ENCODE results near the gene FZD7.

Gene FZD7

GRCh38 chr2:202052235-202052634 is 18.6 kb downstream of the FZD7 start:
- Histone ChIP-seq H3K9ac (ENCODE audit: low read depth, low read length) (no peak overlapping the region), H3K36me3 (ENCODE audit: insufficient read depth, low read length) (no peaks in the 10 kb centered on the region), H3K9me3 (ENCODE audit: control insufficient read depth, insufficient read depth, low read length) (no peaks in the 10 kb centered on the region), H3K4me1 (ENCODE audit: insufficient read depth, low read length) (peaks cover 23% of the 10 kb centered on the region)

DNA sequence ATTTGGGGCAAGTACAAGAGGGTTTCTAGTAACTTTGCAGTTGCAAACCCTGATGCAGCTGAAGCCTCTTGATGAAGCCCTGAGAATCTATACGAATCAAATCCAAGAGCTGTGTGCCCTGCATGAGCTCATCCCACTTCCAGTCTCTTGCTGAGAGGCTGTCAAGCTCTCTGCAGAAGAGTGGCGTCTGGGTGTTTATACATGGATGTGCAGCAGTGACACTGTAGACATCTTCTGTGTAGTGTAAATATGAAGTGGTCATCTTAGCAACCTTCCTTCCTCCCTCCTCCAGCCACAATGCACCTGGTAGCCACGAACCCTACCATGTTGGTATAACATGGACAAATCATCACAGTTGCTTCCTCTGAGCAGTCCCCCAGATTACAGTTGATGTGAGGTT is 21.0 kb downstream of the FZD7 start:
- H3K9ac ChIP-seq (ENCODE audit: low read depth, low read length): no peak overlapping the region

DNA sequence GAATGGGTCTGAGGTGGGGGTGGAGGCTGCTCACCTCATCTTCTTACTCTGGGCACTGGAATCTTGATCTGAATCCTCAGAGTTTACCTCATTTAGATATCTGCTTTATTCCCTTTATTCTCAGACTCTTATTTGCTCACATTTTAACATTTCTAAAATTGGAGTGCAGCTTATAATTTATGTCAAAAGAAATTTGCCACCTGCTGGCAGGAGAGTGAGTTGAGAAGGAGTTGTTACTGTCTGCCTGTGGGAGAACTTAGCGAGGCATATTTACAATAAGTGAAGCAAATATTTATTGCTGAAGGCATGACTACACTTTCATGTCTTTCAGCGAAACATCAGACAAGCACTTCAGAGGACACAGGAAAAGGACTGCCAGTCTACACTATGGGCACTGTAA is 23.0 kb downstream of the FZD7 start:
- peaks cover 12% of the 10 kb centered on the region for H3K4me1 ChIP-seq (ENCODE audit: insufficient read depth, low read length)
- H3K9me3 ChIP-seq (ENCODE audit: control insufficient read depth, insufficient read depth, low read length): no peaks in the 10 kb centered on the region
- no peaks in the 10 kb centered on the region for H3K36me3 ChIP-seq (ENCODE audit: insufficient read depth, low read length)
- H3K9ac ChIP-seq (ENCODE audit: low read depth, low read length): no peak overlapping the region

More for the DNA sequence above, 21.0 kb downstream of the FZD7 start:
- Histone ChIP-seq H3K36me3 (ENCODE audit: insufficient read depth, low read length) (no peaks in the 10 kb centered on the region), H3K4me1 (ENCODE audit: insufficient read depth, low read length) (peaks cover 23% of the 10 kb centered on the region), H3K9me3 (ENCODE audit: control insufficient read depth, insufficient read depth, low read length) (no peaks in the 10 kb centered on the region)

GRCh38 chr2:202060218-202060617 is 26.6 kb downstream of the FZD7 start:
- Histone ChIP-seq H3K9me3 (ENCODE audit: control insufficient read depth, insufficient read depth, low read length) (no peaks in the 10 kb centered on the region), H3K4me1 (ENCODE audit: insufficient read depth, low read length) (peaks cover 10% of the 10 kb centered on the region; the same call in 1 of the 2 replicates), H3K9ac (ENCODE audit: low read depth, low read length) (no peak overlapping the region), H3K36me3 (ENCODE audit: insufficient read depth, low read length) (no peaks in the 10 kb centered on the region)

GRCh38 chr2:202061695-202062094 is 28.0 kb downstream of the FZD7 start:
- Histone ChIP-seq H3K9ac (ENCODE audit: low read depth, low read length) (no peak overlapping the region), H3K4me1 (ENCODE audit: insufficient read depth, low read length) (peaks cover 10% of the 10 kb centered on the region; the same call in 1 of the 2 replicates), H3K36me3 (ENCODE audit: insufficient read depth, low read length) (no peaks in the 10 kb centered on the region), H3K9me3 (ENCODE audit: control insufficient read depth, insufficient read depth, low read length) (no peaks in the 10 kb centered on the region)

- H3K9ac ChIP-seq (ENCODE audit: low read depth, low read length): no peak overlapping the region
- H3K9me3 ChIP-seq (ENCODE audit: control insufficient read depth, insufficient read depth, low read length): no peaks in the 10 kb centered on the region
- peaks cover 10% of the 10 kb centered on the region; the same call in 1 of the 2 replicates for H3K4me1 ChIP-seq (ENCODE audit: insufficient read depth, low read length)
- H3K36me3 ChIP-seq (ENCODE audit: insufficient read depth, low read length): no peaks in the 10 kb centered on the region
Measured at GRCh38 chr2:202064171-202064880, 30.7 kb downstream of the FZD7 start.

- Histone ChIP-seq H3K9me3 (ENCODE audit: control insufficient read depth, insufficient read depth, low read length) (no peaks in the 10 kb centered on the region), H3K9ac (ENCODE audit: low read depth, low read length) (no peak overlapping the region), H3K36me3 (ENCODE audit: insufficient read depth, low read length) (no peaks in the 10 kb centered on the region), H3K4me1 (ENCODE audit: insufficient read depth, low read length) (peaks cover 10% of the 10 kb centered on the region; the same call in 1 of the 2 replicates)
Measured at GRCh38 chr2:202064881-202065230, 31.2 kb downstream of the FZD7 start.

DNA sequence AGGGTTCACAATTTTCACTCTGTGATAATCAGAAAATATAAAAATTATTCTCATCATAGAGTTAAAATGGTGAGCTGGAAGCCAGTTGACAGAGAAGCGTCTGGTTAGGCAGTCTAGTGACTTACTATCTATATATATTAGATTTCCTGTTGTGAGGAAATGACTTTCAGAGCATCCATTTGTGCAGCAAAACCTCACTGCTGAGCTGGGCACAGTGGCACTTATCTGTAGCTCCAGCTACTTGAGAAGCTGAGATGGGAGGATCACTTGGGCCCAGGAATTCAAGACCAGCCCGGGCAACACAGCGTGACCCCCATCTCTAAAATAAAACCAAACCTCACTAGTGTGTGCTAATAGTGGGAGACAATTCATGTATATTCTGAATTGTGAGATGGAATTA is 32.2 kb downstream of the FZD7 start:
- H3K9me3 ChIP-seq (ENCODE audit: control insufficient read depth, insufficient read depth, low read length): no peaks in the 10 kb centered on the region
- H3K4me1 ChIP-seq (ENCODE audit: insufficient read depth, low read length): peaks cover 10% of the 10 kb centered on the region; the same call in 1 of the 2 replicates
- H3K9ac ChIP-seq (ENCODE audit: low read depth, low read length): no peak overlapping the region
- H3K36me3 ChIP-seq (ENCODE audit: insufficient read depth, low read length): no peaks in the 10 kb centered on the region

DNA sequence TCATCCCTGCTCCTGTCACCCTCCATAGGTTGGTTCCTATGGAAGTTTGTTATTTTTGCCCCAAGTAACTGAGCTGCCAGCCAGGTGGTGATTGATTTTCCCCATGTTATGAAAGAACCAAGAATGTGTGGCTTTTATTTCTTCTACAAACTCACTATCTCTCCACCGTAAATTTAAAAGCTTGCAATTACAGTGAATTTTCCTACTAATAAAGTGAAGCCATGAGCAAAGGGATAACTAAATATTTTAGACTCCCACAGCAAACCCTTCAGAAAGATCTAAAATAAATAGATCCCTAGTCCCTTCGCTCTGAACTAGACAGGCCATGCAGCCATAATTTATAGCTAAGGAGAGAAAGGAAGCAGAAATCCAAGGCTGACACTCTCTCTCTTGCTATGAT is 33.2 kb downstream of the FZD7 start:
- no peaks in the 10 kb centered on the region for H3K36me3 ChIP-seq (ENCODE audit: insufficient read depth, low read length)
- peaks cover 10% of the 10 kb centered on the region; the same call in 1 of the 2 replicates for H3K4me1 ChIP-seq (ENCODE audit: insufficient read depth, low read length)
- no peaks in the 10 kb centered on the region for H3K9me3 ChIP-seq (ENCODE audit: control insufficient read depth, insufficient read depth, low read length)
- H3K9ac ChIP-seq (ENCODE audit: low read depth, low read length): no peak overlapping the region

DNA sequence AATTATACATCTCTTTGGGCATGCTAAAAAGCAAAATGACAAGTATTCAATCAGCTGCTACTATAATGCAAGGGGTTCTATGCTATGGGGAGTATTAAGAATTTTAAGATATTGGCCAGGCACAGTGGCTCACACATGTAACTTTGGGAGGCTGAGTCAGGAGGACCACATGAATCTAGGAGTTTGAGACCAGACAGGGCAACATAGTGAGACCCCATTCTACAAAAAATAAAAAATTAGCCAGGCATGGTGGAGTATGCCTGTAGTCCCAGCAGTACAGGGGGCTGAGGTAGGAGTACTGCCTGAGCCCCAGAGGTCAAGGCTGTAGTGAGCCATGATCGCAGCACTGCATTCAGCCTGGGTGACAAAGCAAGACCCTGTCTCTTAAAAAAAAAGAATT is 33.9 kb downstream of the FZD7 start:
- Histone ChIP-seq H3K9me3 (ENCODE audit: control insufficient read depth, insufficient read depth, low read length) (no peaks in the 10 kb centered on the region), H3K4me1 (ENCODE audit: insufficient read depth, low read length) (peaks cover 14% of the 10 kb centered on the region; the same call in 1 of the 2 replicates), H3K9ac (ENCODE audit: low read depth, low read length) (no peak overlapping the region), H3K36me3 (ENCODE audit: insufficient read depth, low read length) (no peaks in the 10 kb centered on the region)

- Histone ChIP-seq H3K9me3 (ENCODE audit: control insufficient read depth, insufficient read depth, low read length) (no peaks in the 10 kb centered on the region), H3K4me1 (ENCODE audit: insufficient read depth, low read length) (peaks cover 7% of the 10 kb centered on the region; the same call in 1 of the 2 replicates), H3K36me3 (ENCODE audit: insufficient read depth, low read length) (no peaks in the 10 kb centered on the region), H3K9ac (ENCODE audit: low read depth, low read length) (no peak overlapping the region)
Measured at GRCh38 chr2:202069170-202070067, 35.8 kb downstream of the FZD7 start.

GRCh38 chr2:202071107-202071506 is 37.5 kb downstream of the FZD7 start:
- Histone ChIP-seq H3K36me3 (ENCODE audit: insufficient read depth, low read length) (no peaks in the 10 kb centered on the region), H3K9ac (ENCODE audit: low read depth, low read length) (no peak overlapping the region), H3K4me1 (ENCODE audit: insufficient read depth, low read length) (0 out of 2 replicates have a peak, but pooled peaks cover 4% of the 10 kb centered on the region), H3K9me3 (ENCODE audit: control insufficient read depth, insufficient read depth, low read length) (no peaks in the 10 kb centered on the region)

DNA sequence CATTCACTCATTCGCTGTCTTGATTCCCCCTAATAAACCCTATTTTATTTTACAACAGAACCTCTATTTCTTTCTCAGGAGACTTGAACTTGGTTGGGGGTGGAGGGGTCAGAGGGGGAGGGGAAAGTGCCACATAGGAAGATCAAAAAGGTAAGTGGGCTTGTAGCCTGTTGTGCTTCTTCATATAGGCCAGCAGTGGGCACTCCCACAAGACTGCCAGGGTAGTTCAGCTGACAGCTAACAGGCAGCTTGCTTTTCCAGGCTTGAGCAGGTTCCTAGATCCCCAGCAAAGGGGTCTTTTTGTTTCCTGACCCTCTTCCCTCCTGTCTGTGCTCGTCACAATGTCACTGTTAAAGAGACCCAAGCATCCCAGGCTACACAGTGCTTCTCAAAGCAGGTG is 38.6 kb downstream of the FZD7 start:
- Histone ChIP-seq H3K9ac (ENCODE audit: low read depth, low read length) (no peak overlapping the region), H3K9me3 (ENCODE audit: control insufficient read depth, insufficient read depth, low read length) (no peaks in the 10 kb centered on the region), H3K4me1 (ENCODE audit: insufficient read depth, low read length) (0 out of 2 replicates have a peak, but pooled peaks cover 4% of the 10 kb centered on the region), H3K36me3 (ENCODE audit: insufficient read depth, low read length) (no peaks in the 10 kb centered on the region)

DNA sequence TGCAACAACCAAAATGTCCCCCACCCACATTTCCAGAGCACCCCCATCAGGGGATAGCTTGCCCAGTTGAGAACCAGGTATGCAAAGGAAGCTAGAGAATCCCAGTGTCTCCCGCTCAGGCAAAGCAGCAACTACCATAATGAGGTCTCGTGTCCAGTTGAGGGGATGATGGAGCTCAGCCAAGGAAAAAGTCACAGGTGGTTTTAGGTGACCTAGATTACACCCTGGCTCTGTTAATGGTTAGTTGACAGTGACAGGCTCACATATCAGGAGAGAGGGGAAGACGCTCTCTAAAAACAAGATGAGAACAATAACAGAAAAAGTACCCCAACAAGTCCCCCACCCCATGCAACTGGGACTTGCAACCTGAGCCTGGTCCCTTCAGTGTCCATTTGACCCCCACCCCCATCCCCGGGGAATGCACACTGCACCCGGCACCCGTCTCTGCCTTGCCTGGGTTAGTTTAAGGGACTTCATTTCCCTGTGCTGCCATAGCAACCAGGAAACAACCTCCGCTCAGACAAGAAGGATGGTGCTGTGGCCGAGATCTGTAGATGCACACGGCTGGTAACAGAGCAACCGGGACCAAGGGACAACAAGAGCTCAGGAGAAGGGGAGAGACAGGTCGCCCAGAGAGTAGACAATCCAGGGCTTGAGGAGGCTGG is 39.2 kb downstream of the FZD7 start, which contains the start of gene KIAA2012:
Gene KIAA2012, plus strand, starts transcription at position 519 of the 665 bp plus-strand sequence. CDS start 373 bp downstream, outside the sequence.
- no peak within 1 kb of the TSS for H3K9ac ChIP-seq (ENCODE audit: low read depth, low read length)
- H3K4me1 ChIP-seq (ENCODE audit: insufficient read depth, low read length): 0 out of 2 replicates have a peak, but pooled peaks cover 4% of the 10 kb centered on the region
- H3K36me3 ChIP-seq (ENCODE audit: insufficient read depth, low read length): no peaks in the 10 kb centered on the region
- H3K9me3 ChIP-seq (ENCODE audit: control insufficient read depth, insufficient read depth, low read length): no peaks in the 10 kb centered on the region

All from ES-I3 (cell line).